Activated CD4-positive, alpha-beta T cell treated with anti-CD3 and anti-CD28 coated beads for 24 hours (primary cell): Measurements from ENCODE around the gene BDH1.
"Not testable (repeated sequence)": the region's sequence is repeated elsewhere in the genome, so short reads cannot be mapped to it uniquely, and the experiment has no call there.

Experiments used
- DNase-seq, 2 donors: peaks; one replicate each; pipeline ENCODE4 v3.0.0-alpha.2; 2020; ENCODE audit warnings: low read depth in 2 of 2

The BDH1 gene, protein sequence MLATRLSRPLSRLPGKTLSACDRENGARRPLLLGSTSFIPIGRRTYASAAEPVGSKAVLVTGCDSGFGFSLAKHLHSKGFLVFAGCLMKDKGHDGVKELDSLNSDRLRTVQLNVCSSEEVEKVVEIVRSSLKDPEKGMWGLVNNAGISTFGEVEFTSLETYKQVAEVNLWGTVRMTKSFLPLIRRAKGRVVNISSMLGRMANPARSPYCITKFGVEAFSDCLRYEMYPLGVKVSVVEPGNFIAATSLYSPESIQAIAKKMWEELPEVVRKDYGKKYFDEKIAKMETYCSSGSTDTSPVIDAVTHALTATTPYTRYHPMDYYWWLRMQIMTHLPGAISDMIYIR

DNA sequence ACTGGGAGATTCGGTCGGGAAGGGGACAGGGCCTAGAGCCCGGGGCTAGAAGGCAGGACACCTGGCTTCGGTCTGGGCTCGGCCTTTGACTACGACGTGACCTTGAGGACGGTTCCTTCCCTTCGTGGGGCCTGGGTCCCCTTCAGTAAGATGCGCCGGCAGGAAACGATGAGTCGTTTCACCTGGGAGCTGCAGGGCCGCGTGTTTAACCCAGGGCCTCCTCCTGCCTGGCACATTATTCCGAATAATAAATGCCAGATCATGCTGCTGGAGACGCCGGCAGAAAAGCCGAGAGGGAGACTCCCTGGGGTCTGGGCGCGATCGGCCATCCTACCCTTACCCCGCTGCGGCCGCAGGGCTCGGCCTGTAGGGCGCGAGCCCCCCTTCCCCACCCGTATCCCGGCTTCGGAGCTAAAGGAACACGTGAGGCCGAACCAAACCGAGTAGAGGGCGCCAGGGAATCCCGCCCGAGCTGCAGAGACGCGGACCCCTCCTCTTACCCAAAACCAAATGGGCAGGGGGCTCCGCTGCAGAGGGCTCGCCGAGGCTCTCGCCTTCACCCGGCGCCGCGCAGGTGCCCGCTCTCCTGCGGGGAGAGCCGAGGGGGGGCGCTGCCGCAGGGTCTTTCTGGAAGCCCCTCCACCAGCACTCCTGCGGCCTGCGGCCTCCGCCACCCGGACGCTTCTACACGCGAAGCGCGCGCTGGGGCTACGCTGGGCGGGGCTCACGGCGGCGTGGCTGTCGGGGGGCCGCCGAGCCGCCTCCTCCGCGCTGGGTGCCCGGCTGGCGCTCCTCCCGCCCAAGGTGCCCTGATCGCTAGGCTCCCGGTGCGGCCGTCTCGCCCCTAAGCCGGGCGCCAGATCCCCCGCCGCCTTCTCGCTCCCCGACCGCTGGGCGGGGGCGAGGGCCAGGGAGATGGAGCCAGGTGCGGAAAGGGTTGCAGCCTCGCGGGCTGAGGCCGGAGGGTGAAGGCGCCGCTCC is at the start of gene BDH1:
TSS of gene BDH1 (minus strand) at position 688 of the 981 bp plus-strand sequence. CDS start 9,525 bp downstream, outside the sequence.
- DNase-seq: peak; percentile 48 to 62

DNA sequence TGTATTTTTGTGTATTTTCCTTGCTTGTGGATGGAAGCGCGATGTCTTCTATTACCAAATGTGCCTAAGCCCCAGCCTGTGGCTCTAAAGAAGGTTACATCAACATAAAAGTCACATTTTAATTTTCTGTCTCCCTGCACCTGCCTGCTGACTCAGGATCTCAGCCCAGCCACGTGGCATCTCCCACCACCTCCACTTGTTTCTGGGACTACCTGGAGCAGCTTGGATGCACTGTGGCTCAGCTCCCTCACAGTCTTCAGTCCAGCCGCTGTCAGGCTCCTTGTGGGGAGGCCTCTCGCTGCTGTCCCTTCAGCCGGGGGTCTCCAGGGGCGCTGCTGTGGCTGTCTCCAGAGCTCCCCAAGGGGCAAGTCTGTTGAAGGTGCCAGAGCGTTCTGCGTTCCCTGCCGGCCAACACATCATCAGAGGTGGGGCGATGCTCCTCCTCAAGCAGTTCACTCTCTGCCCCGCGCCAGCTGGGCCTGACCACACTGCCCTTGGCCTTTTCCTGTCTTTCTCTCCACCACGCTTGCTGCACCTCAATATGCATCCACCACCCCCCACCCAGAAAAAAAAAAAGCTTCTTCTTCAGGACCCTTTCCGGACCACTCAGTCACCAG is 47.7 kb upstream of the BDH1 start:
- DNase-seq: no peak

DNA sequence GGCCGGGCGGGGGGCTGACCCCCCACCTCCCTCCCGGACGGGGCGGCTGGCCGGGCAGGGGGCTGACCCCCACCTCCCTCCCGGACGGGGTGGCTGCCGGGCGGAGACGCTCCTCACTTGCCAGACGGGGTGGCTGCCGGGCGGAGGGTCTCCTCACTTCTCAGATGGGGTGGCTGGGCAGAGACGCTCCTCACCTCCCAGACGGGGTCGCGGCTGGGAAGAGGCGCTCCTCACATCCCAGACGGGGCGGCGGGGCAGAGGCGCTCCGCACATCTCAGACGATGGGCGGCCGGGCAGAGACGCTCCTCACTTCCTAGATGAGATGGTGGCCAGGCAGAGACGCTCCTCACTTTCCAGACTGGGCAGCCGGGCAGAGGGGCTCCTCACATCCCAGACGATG is 46.6 kb upstream of the BDH1 start:
- not testable (repeated sequence) for DNase-seq

DNA sequence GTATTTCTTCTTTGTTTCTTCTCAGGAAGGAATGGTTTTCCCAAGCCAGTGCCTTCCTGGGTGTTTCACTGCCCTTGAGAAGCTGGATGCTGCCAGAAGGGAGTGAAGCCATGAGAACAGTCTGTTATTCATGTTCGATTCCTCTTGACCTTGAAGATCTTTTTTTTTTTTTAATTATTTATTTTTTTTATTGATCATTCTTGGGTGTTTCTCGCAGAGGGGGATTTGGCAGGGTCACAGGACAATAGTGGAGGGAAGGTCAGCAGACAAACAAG is 45.7 kb upstream of the BDH1 start:
- DNase-seq: not testable (repeated sequence)

DNA sequence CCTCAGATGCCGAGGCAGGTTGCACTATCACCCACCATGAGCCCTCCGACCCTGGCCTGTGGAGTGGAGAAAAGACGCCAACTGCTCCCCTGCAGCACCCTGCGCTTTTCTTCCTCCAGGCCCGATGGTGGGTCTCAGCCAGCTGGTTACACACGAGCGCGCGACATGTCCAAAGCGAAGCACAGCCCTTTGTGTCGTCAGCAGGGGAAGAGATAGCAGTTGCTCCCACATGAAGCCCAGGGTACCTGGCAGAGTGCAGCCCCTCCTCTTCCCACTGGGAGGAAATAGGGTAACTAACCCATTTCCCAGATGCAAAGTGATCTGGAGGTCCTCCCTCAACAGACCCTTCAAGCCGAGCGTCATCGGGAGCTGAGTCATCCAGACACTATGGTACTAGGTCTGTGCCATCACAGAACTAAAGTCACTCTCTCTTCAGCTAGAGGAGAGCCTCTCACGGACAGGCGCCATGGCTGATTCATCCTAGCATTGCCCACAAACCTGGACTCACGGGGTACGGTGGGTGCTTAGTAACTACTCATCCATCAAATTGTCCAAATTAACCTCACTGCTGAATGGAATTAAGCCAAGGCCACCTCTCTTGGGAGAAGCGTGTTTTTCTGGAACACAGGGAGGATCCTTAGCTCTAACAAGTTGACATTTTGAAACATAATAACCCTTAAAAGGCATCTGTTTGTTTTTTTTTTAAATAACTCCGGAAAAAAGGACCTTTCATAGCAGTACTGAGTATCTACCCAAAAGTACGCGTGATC is 45.2 kb upstream of the BDH1 start:
- DNase-seq: no peak

DNA sequence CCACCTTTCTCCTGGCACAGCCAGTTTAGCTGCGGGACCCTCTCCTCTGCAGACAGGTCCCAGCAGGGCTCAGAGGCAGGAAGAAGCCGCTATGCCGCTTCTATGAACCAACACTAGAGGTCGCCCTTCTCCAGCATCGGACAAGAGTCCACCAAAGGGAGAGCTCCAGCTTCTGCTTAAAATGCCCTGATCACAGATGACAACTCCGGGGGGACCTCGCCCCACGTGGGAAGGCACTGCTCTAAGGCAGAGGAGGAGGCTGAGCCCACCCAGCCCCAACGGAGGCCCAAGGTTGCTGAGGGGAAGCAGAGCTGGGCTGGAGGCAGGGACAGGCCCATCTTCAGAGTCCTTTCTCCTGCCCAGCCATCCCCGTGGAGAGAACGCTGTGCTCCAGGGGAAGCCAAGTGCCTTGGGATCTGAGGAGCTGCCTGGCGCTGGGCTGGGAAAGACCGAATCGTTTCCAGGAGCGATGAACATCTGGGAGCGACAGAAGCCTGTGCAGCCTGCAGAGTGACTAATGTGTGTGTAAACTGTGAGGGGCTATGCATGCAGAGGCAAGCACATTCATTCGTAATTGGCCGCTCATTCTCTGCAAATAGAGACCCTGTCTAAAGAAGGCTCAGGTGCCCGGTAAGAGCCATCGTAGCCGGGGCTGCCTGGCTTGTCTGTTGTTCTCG is 43.5 kb upstream of the BDH1 start:
- peak; percentile 61 to 66 for DNase-seq

DNA sequence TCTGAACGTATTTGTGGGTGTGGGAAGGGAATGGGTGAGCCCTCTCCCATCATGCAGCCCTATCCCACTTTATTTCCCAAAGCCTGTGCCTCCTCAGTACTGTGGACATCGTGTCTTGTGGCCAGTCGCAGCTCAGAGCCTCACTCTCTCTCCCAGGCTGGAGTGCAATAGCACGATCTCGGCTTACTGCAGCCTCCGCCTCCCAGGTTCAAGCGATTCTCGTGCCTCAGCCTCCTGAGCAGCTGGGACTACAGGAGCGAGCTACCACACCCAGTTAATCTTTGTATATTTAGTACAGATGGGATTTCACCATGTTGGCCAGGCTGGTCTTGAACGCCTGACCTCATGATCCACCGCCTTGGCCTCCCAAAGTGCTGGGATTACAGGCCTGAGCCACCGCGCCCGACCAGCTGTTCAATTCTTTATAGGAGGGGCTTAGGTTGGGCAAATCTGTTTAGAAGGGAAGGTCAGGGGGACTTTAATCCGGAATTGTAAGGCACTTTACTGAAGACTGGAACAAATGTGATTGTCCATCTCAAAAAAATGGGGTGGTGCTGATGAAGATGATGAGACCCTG is 42.7 kb upstream of the BDH1 start:
- DNase-seq: no peak

DNA sequence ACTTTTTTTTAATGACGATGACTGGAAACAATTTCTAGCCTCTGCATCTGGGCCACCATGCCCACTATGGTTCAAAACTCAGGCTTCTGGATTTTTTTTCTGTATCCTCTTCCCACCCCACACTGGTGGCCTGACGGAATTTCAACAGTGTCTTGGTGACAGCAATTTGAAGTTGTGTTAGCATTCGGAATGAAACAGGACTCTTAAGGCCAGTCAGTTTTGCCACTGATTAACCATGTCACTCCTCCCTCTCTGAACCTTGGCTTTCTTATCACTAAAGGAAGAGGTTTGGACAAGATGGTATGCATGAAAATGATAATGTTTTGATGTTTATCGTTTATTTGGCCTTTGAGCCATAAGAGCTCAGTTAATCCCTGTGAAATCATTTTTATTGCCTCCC is 41.6 kb upstream of the BDH1 start:
- no peak for DNase-seq

DNA sequence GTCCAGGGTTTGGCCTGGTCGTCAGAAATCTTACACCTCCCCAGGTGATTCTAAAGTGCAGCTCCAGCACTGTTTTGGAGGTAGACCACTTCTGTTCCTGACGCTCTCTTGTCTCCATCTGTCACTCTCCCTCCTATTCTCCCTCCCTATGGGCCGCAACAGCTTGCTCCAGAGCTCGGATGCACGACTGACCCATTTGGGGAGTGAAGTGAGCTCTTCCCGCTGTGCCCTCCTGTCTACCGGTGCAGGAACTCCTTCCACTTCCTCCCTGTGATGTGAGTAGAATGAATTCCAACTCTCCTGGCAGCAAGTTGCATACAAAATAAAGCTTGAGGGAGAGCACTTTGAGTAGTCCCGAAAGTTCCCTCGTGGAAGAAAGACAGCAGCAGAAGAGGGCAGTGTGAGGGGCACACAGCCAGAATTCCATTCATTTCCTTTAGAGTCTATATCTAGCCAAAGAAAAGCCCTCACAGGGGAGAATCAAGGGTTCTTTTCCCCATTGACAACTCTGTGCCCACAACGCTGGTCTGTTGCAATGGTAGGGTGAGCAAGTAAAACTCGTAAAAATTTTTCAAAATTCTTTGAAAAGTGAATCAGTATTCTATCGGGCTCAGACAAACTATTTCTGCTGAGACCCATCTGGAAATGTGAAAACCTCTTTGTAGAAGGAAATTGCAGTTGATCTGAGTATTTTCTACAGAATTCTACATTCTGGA is 39.9 kb upstream of the BDH1 start:
- DNase-seq: no peak

DNA sequence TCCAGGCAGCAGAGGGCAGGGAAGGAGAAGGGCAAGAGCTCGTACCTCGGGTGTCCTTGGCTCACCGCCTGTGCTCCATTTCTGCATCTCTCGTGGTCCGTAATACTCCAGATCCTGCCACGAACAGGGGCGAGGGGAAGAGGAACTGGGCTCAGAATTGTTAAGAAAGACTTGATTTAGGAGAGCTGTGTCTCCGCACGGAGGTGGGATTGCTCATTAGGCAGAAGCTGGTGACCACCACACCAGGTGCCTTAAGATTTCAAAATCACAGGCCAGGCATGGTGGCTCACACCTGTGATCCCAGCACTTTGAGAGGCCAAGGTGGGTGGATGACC is 37.2 kb upstream of the BDH1 start:
- DNase-seq: no peak

DNA sequence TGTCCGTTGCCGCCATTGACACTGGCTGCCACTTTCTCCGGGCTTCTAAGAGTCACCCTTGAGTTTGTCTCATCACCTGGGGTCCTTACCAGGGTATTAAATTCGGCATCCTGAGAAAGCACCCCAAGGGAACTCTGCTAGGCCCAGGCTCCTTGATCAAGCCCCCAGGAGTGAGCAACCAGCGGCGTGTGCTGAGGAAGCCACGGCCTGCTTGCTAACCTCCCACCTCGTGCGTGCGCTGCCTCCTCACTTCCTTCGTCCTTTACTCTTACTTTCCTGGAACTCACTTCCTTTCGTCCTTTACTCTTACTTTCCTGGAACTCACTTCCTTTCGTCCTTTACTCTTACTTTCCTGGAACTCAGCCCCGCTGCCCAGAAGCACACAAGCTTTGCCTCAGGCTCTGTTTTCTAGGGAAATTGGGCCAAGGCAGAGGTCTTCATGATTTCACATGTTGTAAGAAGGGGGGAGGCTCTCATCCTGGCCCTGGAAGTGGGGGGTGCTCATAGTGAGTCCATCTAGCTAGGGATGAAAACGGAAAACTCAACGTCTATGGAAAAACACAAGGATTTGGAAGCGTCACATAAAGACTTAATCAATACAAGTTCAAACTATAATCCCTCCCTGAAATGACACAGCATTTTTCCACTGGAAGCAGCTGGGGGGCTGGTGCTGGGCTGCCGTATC is 36.7 kb upstream of the BDH1 start:
- no peak for DNase-seq

DNA sequence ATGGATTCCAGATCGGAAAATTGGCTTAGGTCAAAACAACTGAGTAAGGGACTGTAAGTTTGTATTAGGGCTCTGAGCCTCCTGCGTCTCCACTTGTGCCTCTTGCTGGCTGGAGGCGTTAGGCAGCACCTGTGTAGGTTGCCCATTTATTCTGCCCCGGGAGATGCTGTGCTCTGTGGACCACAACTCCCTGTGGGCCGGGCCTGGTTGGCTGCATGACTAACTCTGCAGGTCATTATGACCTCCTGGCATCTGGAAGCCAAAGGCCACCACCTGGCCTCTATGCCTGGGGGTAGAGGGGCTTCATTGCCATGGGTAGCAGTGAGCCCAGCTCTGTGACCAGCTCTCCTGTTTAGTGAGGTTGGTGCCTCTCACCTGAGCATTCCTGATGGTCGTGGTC is 36.0 kb upstream of the BDH1 start:
- DNase-seq: no peak

DNA sequence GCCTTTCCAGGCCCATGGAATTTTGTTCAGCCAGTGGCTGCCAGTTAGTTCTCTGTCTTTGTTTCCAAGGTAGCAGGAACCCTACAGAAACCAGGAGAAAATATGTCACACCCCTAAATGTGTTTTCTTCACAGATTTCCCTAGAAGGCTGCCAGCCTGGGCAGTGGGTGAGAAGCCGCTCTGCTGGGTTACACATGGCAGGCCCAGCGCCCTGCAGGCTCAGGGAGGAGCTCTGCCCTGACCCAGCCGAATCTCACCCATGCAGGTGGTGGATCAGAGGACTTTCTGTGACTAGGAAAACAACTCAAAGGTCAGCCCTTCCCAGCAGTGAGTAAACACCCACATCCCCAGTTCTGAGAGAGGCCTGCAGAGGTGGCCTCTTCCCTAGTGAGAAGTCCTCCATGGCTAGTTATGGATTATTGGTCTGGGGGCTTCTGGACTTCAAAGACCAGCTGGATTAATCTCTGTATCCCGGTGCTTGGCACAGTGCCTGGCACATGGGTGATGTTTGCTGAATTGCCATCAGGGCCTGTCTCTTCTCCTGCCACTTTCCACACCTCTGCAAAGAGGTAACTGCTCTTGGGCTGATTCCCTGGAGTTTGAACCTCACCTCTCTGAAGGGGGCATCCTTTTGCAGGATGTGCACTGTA is 34.7 kb upstream of the BDH1 start:
- no peak for DNase-seq

DNA sequence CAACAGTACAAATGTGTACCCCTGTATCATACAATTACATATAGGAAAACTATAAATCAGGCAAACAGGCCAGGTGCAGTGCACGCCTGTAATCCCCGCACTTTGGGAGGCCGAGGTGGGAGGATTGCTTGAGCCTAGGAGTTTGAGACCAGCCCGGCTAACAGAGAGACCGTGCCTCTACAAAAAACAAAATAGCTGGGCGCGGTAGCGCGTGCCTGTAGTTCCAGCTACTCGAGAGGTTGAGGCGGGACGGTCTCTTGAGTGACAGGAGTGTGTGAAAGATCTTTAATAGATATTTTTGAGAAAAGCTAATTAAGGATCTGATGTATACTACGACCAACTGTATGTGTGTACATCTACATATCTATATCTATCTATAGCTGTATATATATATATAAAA is 33.8 kb upstream of the BDH1 start:
- DNase-seq: no peak

DNA sequence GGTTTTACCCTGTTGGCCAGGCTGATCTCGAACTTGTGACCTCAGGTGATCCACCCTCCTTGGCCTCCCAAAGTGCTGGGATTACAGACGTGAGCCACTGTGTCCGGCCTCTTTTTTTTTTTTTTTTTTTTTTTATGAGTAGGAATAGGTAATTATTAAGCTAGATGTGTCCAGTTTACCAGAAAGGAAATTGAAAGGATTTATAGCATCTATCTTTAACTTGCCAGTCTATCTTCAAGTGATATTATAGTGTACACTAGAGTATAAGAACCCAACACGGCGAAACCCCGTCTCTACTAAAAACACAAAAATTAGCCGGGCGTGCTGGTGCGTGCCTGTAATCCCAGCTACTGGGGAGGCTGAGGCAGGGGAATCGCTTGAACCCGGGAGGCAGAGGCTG is 31.0 kb upstream of the BDH1 start:
- DNase-seq: not testable (repeated sequence)

DNA sequence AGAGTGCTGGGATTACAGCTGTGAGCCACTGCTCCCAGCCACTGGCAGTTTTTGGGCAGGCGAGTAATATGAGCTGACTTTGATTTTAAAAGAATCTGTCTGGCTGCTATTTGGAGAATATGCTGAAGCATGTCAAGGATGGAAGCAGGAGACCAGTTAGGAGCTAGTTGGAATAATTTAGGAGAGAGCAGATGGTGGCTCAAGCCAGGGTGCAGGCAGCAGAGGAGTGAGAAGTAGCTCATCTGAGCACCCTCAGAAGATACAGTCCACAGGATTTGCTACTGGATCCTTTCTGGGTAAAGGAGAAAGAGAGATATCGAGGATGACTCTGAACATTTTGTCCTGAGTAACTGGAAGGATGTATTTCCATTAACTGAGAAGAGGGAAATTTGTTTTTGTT is 30.4 kb upstream of the BDH1 start:
- no peak for DNase-seq

DNA sequence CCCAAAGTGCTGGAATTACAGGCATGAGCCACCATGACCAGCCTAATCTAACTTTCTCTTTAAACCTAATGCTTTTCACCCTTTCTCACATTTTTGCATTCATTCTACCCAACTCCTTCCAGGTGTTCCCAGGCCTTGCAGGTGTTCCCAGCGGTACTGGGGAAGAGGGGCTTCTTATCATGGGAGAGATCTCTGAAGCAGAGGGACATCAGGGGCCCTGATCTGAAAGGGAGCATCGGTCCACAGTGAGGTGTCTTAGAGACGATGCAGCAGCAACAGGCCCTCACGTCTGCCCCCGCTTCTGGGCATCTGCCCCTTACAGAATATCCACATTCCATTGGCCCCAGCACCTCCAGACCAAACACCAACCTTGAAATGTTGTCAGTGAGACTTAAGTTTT is 29.0 kb upstream of the BDH1 start:
- no peak for DNase-seq

DNA sequence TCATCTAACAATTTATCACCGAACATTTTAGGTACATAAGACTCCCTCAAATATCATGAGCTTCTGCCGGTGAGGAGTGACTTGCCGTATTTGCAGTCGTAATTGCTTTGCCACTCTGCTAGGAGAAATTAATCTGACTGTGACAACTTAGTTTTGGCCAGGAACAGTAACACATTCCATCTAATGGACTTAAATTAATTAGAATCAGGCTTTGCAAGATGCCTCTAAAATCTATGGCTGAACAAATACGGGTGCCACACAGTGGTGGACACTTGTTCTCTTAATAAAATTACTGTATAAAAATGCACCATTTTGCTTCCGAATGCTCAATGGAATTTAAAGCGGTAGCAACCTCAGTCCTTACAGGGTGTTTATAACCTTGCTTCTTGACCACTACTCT is 27.6 kb upstream of the BDH1 start:
- no peak for DNase-seq

DNA sequence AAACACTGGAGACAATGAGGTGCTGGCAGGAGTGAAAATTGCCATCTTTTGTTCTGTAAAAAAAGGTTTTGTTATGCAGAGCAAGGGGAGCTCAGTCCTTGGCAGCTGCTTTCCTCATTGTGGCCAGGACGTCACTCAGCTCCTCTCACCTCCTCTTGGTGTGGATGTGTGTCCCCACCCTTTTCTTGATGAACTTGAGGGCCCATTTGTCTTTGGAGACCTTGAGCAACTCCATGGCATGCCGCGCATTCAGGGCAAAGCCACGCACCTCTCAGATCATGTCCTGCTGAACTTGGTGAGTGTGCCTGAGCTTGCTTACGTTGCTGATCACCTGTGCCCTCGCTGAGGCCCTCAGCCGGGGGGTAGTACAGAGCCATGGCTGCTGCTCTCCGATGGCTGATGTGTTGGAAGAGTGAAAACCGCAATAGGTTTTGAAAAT is 24.5 kb upstream of the BDH1 start:
- DNase-seq: no peak
